ENCODE data around the gene PTGES3. TPM values are rescaled to one million over a fixed set of nuclear protein-coding genes. Genes with fewer than 3 reads are reported as not detected.

Gene PTGES3
- total RNA-seq, 1 experiment from 2014 or later = 404 TPM

DNA sequence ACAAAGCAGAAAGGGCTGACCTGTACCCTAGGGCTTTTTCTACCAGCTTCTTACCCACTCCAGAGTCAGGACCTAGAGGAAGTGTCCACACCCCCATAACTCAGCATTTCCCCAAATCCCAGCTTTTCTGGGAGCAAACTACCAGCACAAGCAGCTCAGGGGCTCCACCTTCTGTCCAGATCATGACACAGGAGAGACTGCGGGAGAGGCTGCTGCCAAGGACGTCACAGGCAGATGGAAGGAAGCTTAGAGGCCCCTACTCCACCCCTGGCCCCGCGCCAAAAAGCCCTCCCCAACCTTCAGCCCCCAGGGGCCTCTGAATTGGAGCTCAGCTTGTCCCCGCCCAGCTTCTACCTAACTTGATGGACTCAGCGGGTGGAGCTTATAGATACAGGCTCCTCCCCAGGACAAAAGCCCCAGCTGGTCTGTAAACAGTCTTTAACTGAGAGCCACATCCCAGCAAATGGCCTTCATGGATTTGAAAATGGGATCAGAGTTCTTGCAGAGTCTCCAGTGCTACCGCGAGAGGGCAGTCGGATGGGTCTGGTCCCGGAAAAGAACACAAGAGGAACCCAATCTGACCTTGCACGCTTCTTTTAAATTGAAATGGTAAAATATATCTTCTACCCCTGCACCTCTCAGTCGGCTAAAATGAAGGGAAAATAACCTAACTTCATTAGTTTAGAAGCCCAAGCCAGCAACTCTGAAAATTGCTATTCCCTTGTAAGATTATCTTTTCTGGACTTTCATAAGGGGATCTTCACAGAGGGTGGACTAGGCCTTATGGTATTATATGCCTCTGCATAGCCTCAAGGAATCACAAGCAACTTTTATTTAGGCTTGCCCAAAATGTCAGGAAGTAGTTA lies 51.2 kb downstream of the PTGES3 start:
- no peak overlapping the region for H2AFZ ChIP-seq (ENCODE audit: low read depth, low read length, poor library complexity, severe bottlenecking)
- peak overlapping the region; percentile 88 for H3K27ac ChIP-seq (ENCODE audit: low read depth, low read length)
- intact Hi-C loops (cut with micrococcal nuclease) = loop anchor here (2.0 kb wide), 4 partner anchors 52 to 518 kb away; partner anchors contain the start of genes PTGES3, RBMS2 and ZC3H10
- RAD21 ChIA-PET (ENCODE audit: low non-redundant PET in 1 of 2, low total read pairs in 2 of 2, uncharacterized antibody in 2 of 2, unreplicated experiment in 2 of 2) = interaction anchor here (0.7 to 1.2 kb wide), 5 partner anchors 9 to 452 kb away, joined by 3 to 4 read pairs (median 3); partner anchors contain the start of genes RBMS2 (in 2 of the 2), ATP5F1B (in 1 of the 2) and NAB2 (in 1 of the 2)
- no peaks in the 10 kb centered on the region for H4K20me1 ChIP-seq (ENCODE audit: insufficient read depth)
- H3K79me2 ChIP-seq (ENCODE audit: insufficient read depth, low read length) = peaks cover 64% of the 10 kb centered on the region
- H3K4me2 ChIP-seq (ENCODE audit: low read length) = peak overlapping the region; percentile 98
- DNase-seq (ENCODE audit: low read depth, low spot score) (peak; percentile 99), ATAC-seq (peak; percentile 69)
- TSS peak; percentile 62 for BruUV-seq (replicated peaks)
- no peaks in the 10 kb centered on the region for H3K9me3 ChIP-seq (ENCODE audit: control insufficient read depth in 1 of 2, insufficient read depth in 1 of 2, low read depth in 1 of 2, low read length in 2 of 2)
- CTCF ChIA-PET = interaction anchor here (0.6 to 3.6 kb wide), 43 partner anchors 9 to 663 kb away, joined by 3 to 34 read pairs (median 4); partner anchors contain the start of genes ATP5F1B, CNPY2, PTGES3 and RAB5B
- peak overlapping the region; percentile 80 to 93 for H3K4me3 ChIP-seq (replicated peaks in 1 of 2; ENCODE audit: low read depth in 1 of 2, low read length in 2 of 2)
- no peaks in the 10 kb centered on the region for H3K9me2 ChIP-seq (ENCODE audit: insufficient read depth)
- H3K36me3 ChIP-seq (ENCODE audit: control insufficient read depth in 1 of 2, insufficient read depth in 2 of 2, low read length in 2 of 2) = peaks cover 24 to 32% of the 10 kb centered on the region in 2 experiments
- no peaks in the 10 kb centered on the region for H3K27me3 ChIP-seq (ENCODE audit: insufficient read depth, low read length)
- peaks cover 32 to 62% of the 10 kb centered on the region in 2 experiments for H3K4me1 ChIP-seq (ENCODE audit: control insufficient read depth in 1 of 2, insufficient read depth in 2 of 2, low read length in 2 of 2)
- TF ChIP-seq MAX (IDR thresholded peaks at IDR 0.05) = no peak
- TF ChIP-seq ATF3 (IDR thresholded peaks at IDR 0.05) = no peak
- TF ChIP-seq, protein P1, sequence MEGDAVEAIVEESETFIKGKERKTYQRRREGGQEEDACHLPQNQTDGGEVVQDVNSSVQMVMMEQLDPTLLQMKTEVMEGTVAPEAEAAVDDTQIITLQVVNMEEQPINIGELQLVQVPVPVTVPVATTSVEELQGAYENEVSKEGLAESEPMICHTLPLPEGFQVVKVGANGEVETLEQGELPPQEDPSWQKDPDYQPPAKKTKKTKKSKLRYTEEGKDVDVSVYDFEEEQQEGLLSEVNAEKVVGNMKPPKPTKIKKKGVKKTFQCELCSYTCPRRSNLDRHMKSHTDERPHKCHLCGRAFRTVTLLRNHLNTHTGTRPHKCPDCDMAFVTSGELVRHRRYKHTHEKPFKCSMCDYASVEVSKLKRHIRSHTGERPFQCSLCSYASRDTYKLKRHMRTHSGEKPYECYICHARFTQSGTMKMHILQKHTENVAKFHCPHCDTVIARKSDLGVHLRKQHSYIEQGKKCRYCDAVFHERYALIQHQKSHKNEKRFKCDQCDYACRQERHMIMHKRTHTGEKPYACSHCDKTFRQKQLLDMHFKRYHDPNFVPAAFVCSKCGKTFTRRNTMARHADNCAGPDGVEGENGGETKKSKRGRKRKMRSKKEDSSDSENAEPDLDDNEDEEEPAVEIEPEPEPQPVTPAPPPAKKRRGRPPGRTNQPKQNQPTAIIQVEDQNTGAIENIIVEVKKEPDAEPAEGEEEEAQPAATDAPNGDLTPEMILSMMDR (IDR thresholded peaks at IDR 0.05 in 2 of 3, conservative IDR thresholded peaks at IDR 0.05 in 1 of 3; ENCODE audit: borderline replicate concordance in 1 of 3, insufficient read depth in 1 of 3, low read depth in 2 of 3, low read length in 2 of 3) = peak in 2 of 3 experiments; percentile 71 to 73; a peak in 4 of 6 replicates
- TF ChIP-seq TCF7L2 (IDR thresholded peaks at IDR 0.05; ENCODE audit: borderline replicate concordance, extremely low read depth, insufficient read depth, insufficient read length) = no peak
- TF ChIP-seq JUND (IDR thresholded peaks at IDR 0.05) = no peak
- no peak for TF ChIP-seq REST (IDR thresholded peaks at IDR 0.05; ENCODE audit: low read depth)
- TF ChIP-seq ELF1 (IDR thresholded peaks at IDR 0.05; ENCODE audit: borderline replicate concordance, low read depth) = no peak
- no peak for TF ChIP-seq FOSL1 (IDR thresholded peaks at IDR 0.05; ENCODE audit: low read depth)
- TF ChIP-seq POLR2AphosphoS5 (IDR thresholded peaks at IDR 0.05; ENCODE audit: low read depth, low read length) = peak; percentile 85
- peak overlapping the region; percentile 79 for H3K9ac ChIP-seq (ENCODE audit: low read length)
- POLR2A ChIA-PET = interaction anchor here (0.5 to 2.3 kb wide), 15 partner anchors 8 to 448 kb away, joined by 3 to 23 read pairs (median 3); partner anchors contain the start of genes ATP5F1B, COQ10A, NACA and PTGES3
